Activated CD8-positive, alpha-beta memory T cell treated with anti-CD3 and anti-CD28 coated beads, Interleukin-2, amount 50 U/mL, for 1 hour (primary cell): ENCODE data around the gene CREB3L1.

Experiments
- DNase-seq: peaks from one replicate; pipeline ENCODE4 v3.0.0-alpha.2; 2020; ENCODE audit errors: extremely low read depth

The CREB3L1 gene

GRCh38 chr11:46363455-46364005 lies 86.1 kb downstream of the CREB3L1 start:
- DNase-seq: no peak

- DNase-seq: no peak
These were observed 86.6 kb downstream of the CREB3L1 start for GRCh38 chr11:46364056-46364455.

GRCh38 chr11:46364791-46365190 lies 87.3 kb downstream of the CREB3L1 start:
- DNase-seq: no peak

- DNase-seq: no peak
These were observed 88.8 kb downstream of the CREB3L1 start for GRCh38 chr11:46366260-46366659.

- DNase-seq: no peak
These were observed 89.2 kb downstream of the CREB3L1 start for GRCh38 chr11:46366661-46367161.

- DNase-seq: peak; percentile 45
These were observed 89.9 kb downstream of the CREB3L1 start for GRCh38 chr11:46367244-46367915.

GRCh38 chr11:46367916-46368267 lies 90.4 kb downstream of the CREB3L1 start:
- no peak for DNase-seq

GRCh38 chr11:46369458-46370152 lies 92.1 kb downstream of the CREB3L1 start:
- DNase-seq: no peak

GRCh38 chr11:46370253-46370652 lies 92.8 kb downstream of the CREB3L1 start:
- DNase-seq: no peak
